KOPT-K1 (cell line): ENCODE data around the gene NFE2L2.
"Not testable (repeated sequence)": the region's sequence is repeated elsewhere in the genome, so short reads cannot be mapped to it uniquely, and the experiment has no call there.

Source experiments
- H3K27ac ChIP-seq: fragments of 200-600 bp; sonication (generic); 2 replicates; pipeline ENCODE4 v1.5.1; 2016; ENCODE audit warnings: antibody characterized with exemption, mild to moderate bottlenecking, low read depth, low read length; ENCODE audit not compliant: poor library complexity, severe bottlenecking
- H3K36me3 ChIP-seq: fragments of 200-600 bp; sonication (generic); 2 replicates; pipeline ENCODE4 v1.5.1; 2017; ENCODE audit warnings: antibody characterized with exemption, mild to moderate bottlenecking, low read length, moderate library complexity; ENCODE audit not compliant: insufficient read depth
- H3K9me3 ChIP-seq: fragments of 200-600 bp; sonication (generic); 2 replicates; pipeline ENCODE4 v1.5.1; 2017; ENCODE audit warnings: antibody characterized with exemption, low read length, mild to moderate bottlenecking; ENCODE audit not compliant: insufficient read depth, poor library complexity, severe bottlenecking

NFE2L2 gene

DNA sequence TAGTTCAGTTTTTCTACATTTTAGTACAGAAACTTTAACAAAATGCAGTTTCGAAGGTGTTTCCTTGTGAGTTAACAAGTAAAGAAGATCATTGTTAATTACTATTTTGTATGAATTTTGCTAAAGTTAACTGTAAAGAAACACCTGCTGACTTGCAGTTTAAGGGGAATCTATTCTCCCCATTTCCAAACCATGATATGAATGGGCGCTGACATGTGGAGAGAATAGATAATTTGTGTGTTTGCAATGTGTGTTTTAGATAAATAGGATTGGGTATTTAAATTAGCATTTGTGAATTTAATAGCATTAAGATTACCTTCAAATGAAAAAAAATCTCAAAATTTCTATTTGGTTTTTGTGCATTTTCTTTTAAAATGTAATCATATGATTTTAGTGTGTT, 44.7 kb downstream of the NFE2L2 start:
- H3K36me3 ChIP-seq: peaks cover 97% of the 10 kb centered on the region
- not testable (repeated sequence) for H3K9me3 ChIP-seq, H3K27ac ChIP-seq

DNA sequence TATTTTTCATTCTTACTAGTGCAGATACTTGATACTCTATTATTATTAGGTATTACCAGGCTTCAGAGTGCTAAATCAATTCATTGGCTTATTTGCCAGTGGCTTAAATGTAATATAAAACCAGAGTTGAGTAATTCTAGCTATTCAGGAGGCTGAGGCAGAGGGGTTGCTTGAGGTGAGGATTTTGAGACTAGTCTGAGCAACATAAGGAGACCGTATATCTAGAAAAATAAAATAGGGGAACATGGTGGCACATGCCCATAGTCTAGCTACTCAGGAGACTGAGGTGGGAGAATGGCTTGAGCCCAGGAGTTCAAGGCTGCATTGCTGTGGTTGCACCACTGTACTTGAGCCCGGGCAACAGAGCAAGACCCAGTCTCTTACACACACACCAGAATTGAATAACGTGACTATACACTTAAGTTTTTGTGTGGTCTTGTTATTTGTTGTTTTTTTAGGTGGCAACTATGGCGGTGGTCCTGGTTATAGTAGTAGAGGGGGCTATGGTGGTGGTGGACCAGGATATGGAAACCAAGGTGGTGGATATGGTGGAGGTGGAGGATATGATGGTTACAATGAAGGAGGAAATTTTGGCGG, 47.2 kb downstream of the NFE2L2 start:
- Histone ChIP-seq H3K27ac (no peak overlapping the region), H3K36me3 (peaks cover 85% of the 10 kb centered on the region), H3K9me3 (no peaks in the 10 kb centered on the region)

DNA sequence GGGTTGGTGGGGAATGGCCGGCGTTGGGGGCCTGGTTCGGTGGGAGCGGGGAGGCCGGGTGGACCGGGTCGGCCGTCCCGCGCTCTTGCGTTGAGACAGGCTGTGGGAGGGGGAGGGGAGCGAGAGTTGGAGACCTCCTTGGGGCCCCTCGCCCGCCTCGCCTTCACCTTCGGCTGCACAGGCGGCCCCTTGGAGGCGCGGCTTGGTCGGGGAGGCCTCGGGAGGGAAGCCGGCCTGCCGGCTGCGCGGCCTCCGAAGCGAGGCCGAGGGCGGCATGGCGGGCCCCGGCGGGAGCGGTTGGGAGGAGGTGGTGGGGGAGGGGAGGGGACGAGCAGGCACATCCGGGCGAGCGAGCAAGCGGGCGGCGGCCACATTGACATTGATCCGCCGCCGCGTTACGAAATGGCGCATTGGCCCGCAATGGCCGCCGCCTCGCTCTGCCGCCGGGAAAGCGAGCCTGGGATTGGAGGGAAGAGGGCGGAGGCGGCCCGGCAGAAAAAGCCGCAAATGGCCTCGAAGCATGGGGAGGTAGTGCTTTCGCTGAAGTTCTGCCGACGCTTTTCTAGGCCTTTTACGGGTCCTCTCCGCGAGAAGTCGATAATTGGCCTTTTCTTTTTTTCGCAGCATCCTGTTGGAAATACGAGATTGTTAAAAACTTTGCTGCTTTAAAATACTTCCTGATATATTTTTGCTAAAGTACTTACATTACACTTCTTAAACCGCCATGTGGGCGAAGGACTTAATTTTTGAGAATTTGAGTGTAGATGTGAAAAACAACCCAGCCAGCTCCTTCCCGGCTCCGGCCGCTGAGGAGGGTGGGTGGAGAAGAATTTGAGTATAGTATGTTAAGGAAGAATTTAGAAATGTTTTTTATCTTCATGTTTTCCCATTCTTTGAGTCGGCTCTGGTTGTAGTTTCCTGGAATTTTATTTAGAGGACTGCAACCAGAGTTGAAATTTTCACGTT, 51.4 kb downstream of the NFE2L2 start:
- Histone ChIP-seq H3K27ac (peak overlapping the region; percentile 86), H3K36me3 (peaks cover 45% of the 10 kb centered on the region), H3K9me3 (no peaks in the 10 kb centered on the region)

DNA sequence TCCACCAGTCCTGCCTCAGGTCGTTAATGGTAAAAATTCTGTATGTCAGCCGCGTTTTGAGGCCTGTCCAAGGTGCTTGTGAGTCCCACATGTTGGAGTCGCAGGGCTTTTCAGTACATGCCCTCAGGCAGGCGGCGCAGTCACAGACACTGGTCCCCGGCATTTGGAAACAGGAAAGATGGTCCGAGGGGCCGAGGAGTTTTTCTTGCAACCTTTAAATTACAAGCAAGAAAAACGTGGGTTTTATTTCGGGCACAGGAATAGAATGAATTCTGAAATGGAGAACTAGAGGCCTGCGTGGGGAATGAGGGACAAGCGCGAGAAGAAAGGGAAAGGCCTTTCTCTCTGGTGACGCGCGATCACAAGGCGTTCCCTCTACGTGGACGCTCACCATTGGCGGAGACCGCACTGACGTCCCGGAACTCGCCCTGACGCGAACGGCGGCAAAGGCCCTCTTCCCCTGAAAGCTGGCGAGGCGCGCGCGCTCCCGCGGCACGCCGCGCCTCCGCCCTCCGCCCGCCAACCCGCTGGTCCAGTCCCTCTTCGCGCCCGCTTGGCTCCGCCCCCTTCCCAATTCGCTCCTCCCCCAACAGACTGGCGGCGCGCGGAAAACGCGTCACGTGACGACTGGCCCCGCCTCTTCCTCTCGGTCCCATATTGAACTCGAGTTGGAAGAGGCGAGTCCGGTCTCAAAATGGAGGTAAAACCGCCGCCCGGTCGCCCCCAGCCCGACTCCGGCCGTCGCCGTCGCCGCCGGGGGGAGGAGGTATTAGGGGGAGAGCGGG, 52.2 kb downstream of the NFE2L2 start, which contains the start of gene HNRNPA3:
Gene HNRNPA3, plus strand, starts transcription at position 689 of the 785 bp plus-strand sequence. Its CDS starts 6 bp downstream, at position 695.
- H3K27ac ChIP-seq: peak within 1 kb of the TSS; percentile 86
- H3K9me3 ChIP-seq: no peaks in the 10 kb centered on the region
- H3K36me3 ChIP-seq: peaks cover 36% of the 10 kb centered on the region

DNA sequence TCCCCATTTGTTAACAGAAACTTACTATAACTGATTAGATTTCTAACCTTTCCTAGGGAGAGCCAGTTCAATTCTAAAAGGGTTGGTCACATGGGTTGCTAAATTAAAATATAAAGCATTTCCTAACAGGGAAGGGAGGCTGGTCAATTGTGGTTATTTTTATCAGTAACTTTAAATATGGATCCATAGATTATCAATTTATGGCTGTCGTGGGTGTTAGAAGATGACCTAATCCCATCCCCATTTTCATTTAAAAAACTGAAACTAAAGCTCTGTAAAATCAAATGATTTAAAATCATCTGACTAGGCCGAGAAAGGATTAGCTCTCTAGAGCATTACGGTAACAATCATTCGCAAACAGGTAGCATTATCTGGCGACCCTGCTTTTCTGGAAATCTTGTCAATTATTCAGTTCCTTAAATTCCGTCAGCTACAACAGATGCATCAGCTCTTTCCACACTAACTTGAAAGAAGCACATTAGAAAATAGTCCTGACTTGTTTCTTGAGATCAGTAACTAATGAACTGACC, 52.9 kb downstream of the NFE2L2 start:
- H3K27ac ChIP-seq: peak overlapping the region; percentile 86
- H3K9me3 ChIP-seq: no peaks in the 10 kb centered on the region
- peaks cover 30% of the 10 kb centered on the region for H3K36me3 ChIP-seq

DNA sequence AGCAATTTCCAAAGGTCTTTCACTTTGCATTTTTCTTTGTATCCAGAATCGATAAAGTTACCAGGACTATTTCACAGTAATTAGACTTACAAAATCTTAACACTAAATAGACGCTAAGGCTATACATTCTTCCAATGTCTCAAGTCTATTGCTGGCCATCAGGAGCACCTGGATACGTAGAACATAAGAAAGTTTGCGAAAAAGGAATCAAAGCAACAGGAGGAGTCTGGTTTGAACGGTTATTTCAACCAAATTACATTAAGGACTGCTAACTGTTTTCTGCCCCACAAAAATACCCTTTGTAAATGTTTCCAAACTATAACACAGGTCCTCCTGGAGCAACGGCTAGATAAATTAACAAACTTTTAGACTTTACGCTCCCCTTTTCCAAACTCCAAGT, 53.4 kb downstream of the NFE2L2 start:
- H3K36me3 ChIP-seq: peaks cover 25% of the 10 kb centered on the region
- peak overlapping the region; percentile 86 for H3K27ac ChIP-seq
- H3K9me3 ChIP-seq: no peaks in the 10 kb centered on the region

DNA sequence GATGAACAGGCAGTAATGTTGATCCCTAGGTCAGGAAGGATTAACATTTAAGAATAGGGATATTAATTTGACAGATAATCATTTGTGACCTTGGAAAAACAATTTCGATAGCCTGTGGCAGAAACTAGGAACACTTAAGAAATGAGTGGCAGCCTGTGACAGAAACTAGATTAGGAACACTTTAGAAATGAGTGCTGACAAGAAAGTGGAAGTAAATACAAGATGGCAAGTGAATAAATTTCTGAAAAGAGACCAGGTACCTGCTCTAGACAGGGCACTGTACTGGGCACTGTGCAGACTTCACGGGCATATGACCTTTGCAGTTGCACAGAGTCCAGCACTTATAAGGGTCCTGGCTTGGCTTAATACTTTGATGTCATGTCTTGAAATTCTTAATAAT, 57.4 kb downstream of the NFE2L2 start:
- Histone ChIP-seq H3K36me3 (no peaks in the 10 kb centered on the region), H3K9me3 (no peaks in the 10 kb centered on the region), H3K27ac (no peak overlapping the region)

DNA sequence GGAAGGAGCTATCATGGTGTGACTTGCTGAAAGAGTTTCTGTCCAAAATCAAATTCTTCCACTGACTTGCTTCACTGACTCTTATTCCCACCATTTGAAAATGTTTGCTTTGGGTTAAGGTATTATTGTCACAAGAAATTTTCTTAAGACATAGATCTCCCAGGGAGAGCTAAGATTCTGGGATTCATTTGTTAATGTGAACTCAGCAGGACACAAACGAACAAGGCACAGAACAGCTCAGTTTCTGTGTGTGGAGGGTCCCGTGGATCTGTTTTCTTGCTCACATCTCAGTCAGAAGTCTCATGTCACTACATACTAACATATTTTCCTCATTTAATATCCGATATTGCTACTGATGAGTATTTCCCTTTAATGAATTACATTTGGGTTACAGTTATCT, 60.1 kb downstream of the NFE2L2 start:
- no peak overlapping the region for H3K27ac ChIP-seq
- no peaks in the 10 kb centered on the region for H3K36me3 ChIP-seq
- no peaks in the 10 kb centered on the region for H3K9me3 ChIP-seq

DNA sequence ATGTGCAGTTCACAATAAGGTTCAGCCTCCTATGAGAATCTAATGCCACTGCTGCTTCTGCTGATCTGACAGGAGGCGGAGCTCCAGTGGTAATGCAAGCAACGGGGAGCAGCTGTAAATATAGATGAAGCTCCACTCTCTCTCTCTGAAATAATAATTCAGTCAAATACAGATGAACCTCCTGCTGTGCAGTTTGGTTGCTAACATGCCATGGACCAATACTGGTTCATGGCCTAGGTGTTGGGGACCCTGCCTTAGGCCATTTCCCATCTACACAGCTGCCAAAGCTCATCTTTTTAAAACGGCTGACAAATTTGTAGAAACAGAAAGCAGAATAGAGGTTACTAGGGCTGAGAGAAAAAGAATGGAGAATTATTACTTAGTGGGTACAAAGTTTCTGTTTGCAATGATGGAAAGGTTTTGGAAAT, 62.6 kb downstream of the NFE2L2 start:
- H3K27ac ChIP-seq: no peak overlapping the region
- no peaks in the 10 kb centered on the region for H3K9me3 ChIP-seq
- H3K36me3 ChIP-seq: no peaks in the 10 kb centered on the region

DNA sequence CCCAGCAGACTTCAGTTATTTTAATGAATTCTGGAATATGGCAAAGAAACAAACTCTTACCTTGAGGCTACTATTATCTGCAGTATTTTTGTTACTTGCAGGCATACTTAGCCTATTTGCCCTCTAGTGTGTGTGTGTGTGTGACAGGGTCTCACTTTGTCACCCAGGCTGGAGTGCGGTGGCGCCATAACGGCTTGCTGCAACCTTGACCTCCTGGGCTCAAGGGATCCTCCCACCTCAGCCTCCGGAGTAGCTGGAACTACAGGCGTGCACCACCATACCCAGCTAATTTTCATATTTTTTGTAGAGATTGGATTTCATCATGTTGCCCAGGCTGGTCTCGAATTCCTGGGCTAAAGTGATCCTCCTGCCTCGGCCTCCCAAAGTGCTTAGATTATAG, 64.1 kb downstream of the NFE2L2 start:
- not testable (repeated sequence) for H3K27ac ChIP-seq, H3K36me3 ChIP-seq, H3K9me3 ChIP-seq

DNA sequence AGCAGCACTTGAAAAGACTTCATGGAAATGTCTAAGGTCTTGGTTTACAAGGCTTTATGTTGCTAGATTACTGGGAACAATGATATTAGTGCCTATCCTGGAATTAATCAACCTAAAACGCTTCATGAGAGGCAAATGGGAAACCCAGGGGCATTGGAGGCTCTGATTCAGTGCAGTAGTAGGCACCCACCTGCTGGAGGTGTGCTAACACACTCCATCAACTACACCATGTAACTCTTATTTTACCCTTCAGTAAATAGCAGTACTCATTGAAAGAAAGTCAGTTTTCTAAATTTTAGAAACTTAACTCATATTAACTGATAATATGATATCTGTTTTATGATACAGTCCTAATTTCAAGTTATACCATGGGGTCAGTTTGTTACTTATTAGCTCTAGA, 69.3 kb downstream of the NFE2L2 start:
- H3K36me3 ChIP-seq: no peaks in the 10 kb centered on the region
- no peaks in the 10 kb centered on the region for H3K9me3 ChIP-seq
- H3K27ac ChIP-seq: no peak overlapping the region

DNA sequence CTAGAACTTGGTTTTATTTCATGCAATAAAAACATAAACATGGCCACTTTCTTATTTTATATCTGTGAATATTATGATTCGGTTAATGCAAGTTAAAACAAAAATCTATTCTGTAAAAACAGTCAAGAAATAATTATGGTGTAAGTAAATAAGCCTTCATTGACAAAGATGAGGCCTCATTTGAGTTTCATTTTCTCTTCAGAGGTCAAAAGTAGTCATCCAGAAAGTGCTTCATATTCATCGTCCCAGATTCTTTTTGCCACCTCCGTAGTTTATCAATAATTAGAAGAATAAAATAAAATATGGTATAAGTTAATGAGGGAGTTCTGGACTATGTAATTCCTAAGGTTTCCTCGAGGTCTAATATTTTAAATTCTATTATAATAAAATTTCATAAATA, 71.3 kb downstream of the NFE2L2 start:
- H3K27ac ChIP-seq: no peak overlapping the region
- no peaks in the 10 kb centered on the region for H3K36me3 ChIP-seq
- H3K9me3 ChIP-seq: no peaks in the 10 kb centered on the region

DNA sequence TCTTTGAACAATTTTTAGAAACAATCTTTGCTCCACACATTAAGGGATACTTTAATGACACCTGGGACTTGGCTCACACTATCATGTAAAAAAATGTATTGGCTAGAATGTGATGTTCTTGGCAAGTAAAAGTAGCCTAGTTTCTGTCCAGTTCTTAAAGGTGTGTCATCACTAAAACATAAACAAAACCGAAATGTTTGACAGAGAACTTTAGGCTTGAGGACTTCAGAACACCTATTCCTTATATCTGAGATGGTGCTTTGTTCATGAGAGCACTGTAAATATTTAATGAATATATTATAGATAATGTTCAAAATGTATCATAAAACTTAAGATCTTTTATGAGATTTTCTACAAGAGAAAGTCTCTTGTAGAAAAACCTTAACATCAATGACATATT, 71.7 kb downstream of the NFE2L2 start:
- Histone ChIP-seq H3K27ac (no peak overlapping the region), H3K9me3 (no peaks in the 10 kb centered on the region), H3K36me3 (no peaks in the 10 kb centered on the region)

DNA sequence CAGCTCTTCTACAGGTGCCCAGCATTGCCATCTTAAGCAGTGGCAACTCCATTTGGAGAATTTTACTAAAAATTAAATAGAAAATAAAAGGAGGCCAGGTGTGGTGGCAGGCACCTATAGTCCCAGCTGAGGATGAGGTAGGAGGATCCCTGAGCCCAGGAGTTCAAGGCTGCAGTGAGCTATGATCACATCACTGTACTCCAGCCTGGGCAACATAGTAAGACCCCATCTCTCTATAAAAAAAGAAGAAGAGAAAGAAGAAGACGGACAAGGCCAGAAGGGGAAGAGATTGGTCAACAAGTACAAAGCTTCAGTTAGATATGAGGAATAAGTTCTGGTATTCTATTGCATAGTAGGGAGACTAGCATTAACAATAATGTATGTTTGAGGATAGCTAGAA, 73.6 kb downstream of the NFE2L2 start:
- Histone ChIP-seq H3K9me3 (no peaks in the 10 kb centered on the region), H3K36me3 (no peaks in the 10 kb centered on the region), H3K27ac (no peak overlapping the region)
